NCI-H2196 treated with DMSO at 0.1 percent for 48 hours (cell line): ENCODE data around the gene NOS1AP.
"Not testable (repeated sequence)": the region's sequence is repeated elsewhere in the genome, so short reads cannot be mapped to it uniquely, and the experiment has no call there.

Experiments used
- DNase-seq: peaks from one replicate; lab custom pipeline; 2025; ENCODE audit not compliant: unreplicated experiment; lab: John Stamatoyannopoulos, UW

Gene NOS1AP

GRCh38 chr1:162165528-162165927 is 96.0 kb downstream of the NOS1AP start:
- DNase-seq: no peak

GRCh38 chr1:162166917-162167615 is 97.6 kb downstream of the NOS1AP start:
- DNase-seq: no peak

DNA sequence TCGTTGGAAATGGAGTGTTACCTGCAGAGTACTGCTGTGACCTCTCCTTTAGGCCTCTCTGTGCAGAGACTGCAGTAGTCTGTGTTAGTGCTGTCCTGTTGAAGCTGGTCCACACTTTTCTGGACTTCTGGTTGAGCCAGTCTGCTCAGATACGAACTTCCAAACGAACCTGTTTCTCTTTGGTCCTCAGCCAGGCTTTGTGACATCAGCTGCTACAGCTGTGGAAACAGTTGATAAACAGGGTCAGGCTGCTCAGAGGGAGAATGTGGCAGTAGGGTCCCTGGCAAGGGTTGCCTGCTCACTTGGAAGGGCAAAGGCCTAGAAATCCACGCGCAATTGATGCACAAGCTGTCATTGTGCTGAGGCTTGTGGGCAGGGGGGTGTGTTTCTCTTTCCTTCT is 98.8 kb downstream of the NOS1AP start:
- DNase-seq: no peak

DNA sequence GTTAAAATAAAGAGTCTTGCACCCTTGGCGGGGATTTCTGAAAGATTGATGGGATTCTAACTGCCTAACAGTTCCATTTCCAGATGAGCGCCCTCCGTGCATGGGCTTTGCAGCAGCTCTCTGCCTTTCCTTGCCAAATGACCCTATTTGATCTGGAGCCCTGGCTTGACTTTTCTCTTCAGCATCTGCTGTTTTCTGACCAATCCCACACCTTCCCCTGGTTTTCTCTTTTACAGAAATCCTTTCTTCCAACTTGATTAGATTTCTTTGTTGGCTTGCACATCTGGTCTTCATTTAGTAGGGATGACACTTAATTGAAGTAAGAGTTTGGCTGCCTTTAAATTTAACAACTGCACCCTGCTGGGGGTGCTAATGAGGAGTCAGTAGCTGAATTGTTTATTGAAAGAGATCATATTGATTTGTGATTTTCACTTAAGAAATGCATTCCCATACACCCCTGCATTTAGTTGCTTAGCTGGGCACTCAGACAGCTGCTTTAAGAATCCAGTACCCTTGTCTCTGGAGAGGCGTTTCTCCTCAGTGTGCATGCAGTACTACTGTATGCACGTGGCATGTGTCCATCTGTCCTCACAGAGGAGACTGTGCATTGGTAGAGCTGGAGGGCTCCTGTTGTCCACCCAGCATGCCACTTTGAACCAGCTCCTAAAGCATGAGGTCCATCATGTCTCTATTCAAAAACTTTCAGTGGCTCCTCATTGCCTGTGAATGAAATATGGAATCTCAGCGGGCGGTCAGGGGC is 99.7 kb downstream of the NOS1AP start:
- no peak for DNase-seq

DNA sequence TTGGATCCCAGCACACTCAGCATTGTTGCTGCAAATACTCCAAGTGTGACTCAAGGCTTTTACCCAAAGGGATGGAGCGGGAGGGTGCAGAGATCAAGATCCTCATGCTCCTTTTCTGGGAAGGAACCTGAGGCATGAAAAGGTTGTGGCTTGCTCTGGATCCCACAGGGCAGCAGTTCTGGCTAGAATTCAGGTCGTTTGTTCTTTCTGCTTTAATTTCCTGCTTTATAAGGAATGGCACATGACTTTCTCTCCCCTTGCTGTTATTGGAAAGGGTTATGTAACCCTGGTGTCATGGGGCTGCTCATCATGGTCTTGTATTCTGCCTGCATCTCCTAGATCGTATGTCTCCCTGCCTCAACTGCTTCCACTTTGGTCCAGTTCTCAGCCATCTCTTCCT is 101.6 kb downstream of the NOS1AP start:
- no peak for DNase-seq

GRCh38 chr1:162172311-162173102 is 103.0 kb downstream of the NOS1AP start:
- no peak for DNase-seq

DNA sequence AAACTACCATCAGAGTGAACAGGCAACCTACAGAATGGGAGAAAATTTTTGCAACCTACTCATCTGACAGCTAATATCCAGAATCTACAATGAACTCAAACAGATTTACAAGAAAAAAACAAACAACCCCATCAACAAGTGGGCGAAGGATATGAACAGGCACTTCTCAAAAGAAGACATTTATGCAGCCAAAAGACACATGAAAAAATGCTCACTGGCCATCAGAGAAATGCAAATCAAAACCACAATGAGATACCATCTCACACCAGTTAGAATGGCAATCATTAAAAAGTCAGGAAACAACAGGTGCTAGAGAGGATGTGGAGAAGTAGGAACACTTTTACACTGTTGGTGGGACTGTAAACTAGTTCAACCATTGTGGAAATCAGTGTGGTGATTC is 104.1 kb downstream of the NOS1AP start:
- DNase-seq: not testable (repeated sequence)

- DNase-seq: not testable (repeated sequence)
Measured at GRCh38 chr1:162174027-162174426, 104.5 kb downstream of the NOS1AP start.

DNA sequence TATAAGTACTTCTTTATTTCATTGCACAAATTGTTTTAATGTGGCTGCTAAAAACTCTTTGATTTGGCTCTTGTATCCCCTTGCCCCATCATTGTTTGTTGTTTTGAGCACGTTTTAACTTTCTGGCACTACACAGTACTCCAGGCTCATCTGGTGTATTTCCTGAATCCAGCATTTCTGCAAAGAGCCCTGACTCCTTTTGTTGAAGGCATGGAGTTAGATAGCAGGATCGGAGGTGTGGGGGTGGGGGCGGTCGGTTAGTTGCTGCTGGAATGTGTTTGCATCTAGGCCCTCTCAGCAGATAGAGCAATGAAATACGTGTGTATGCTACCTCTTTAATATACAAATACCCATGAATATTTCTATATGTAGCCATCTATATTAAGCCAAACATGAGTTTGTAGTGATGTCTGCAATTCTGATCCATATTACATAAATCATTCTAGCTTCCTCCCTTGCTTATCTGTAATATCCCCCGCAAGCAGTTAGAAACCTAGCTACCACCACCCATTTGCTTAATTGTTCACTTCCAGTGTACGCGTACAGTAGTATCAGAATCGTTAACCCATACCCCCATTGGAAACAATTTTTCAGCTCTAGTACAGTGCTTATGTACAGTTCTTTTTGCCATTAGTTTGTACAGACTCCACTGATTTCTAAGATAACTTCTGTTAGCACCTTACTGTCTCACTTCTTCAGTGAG is 106.0 kb downstream of the NOS1AP start:
- no peak for DNase-seq

DNA sequence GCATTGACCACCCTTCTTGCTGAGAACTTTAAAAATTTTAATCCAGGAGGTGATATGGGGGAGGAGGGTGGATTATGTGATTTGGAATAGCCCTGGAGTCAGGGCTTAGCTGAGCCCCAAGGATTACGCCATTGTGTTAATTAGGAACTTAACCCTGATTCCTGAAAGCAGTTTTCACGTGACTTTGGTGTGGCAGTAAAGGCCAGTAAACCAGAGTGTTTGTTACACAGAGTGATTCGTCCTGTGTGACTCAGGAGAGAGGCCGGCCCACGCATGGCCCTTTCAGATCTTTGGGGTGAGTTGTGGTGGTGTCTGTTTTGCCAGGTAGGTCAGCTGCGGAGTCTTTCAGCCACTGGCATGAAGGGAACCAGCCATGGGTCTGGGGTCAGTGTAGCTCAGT is 107.6 kb downstream of the NOS1AP start:
- no peak for DNase-seq

GRCh38 chr1:162178432-162178831 is 108.9 kb downstream of the NOS1AP start:
- DNase-seq: no peak

DNA sequence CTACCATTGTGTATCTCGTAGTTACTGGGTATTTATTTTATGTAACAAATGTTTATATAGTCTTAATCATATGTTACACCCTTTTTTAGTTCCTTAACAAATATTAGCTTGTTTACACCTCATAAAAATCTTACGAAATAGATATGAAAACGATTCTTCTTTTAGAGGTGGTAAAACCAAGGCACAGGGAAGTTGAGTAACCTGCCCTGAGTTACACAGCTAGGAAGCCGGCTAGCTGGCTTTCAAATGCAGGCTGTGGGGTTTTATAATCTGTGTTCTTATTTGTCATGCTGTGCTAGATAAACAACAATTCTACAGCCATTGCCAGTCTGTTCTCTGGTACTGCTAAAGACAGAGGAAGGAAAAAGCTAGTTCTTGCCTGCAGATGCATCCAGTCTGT is 109.6 kb downstream of the NOS1AP start:
- DNase-seq: no peak

GRCh38 chr1:162180813-162181212 is 111.3 kb downstream of the NOS1AP start:
- DNase-seq: no peak

DNA sequence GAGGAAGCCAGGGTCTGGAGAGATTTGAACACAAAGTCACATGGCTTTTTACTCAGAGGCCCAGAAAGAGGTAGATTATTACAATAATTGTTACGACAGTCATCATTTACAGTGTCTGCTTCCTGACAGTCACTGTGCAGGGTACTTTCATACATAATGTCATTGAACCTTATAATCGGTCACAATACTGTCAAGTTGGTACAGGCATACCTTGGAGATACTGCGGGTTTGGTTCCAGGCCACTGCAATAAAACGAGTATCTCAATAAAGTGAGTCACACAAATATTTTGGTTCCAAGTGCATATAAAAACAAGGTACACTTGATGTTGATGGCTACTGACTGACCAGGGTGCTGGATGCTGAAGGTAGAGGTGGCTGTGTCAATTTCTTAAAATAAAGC is 112.6 kb downstream of the NOS1AP start:
- DNase-seq: no peak

GRCh38 chr1:162185314-162186025 is 116.0 kb downstream of the NOS1AP start:
- no peak for DNase-seq

DNA sequence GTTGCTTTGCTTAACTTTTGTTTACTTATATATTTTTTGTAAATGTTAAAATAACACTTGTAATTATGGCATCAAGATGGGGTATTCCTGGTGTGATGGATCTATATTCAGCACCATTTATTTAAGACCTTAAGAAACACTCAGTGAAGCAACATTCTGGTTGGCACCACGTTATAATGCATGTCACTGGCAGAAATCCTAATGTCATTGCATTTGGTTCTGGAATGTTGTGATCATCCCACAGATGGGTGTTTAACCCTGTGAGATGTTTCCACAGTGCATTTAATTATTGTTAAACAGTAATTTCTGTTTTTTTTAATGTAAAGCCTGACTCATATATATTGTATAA is 116.5 kb downstream of the NOS1AP start:
- no peak for DNase-seq

GRCh38 chr1:162186406-162186805 is 116.9 kb downstream of the NOS1AP start:
- DNase-seq: no peak

- DNase-seq: no peak
Measured at GRCh38 chr1:162187687-162188276, 118.3 kb downstream of the NOS1AP start.

DNA sequence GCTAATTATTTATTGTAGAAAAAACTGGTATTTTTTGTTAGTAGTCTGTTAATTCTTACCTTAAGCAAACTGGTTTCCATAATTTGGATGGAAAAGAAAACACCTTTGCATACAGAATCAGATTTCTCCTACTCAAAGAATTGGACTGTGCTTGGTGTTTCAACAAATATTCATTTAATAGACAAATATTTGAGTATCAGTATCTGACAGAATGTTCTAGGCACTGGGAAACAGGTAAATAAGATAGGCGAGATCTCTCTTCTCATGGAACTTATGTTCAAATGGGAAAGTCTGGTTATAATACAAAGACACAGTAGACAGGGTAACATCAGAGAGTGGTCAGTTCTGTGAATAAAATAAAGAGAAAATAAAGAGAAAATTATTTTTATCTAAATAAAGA is 119.9 kb downstream of the NOS1AP start:
- no peak for DNase-seq
